HCT116 (cell line): ENCODE measurements around the gene EIF2D.

Experiments
- CTCF ChIP-seq, 3 experiments: fragments of 200-600 bp in 1 of 3; sonication (generic) in 1 of 3; IDR thresholded peaks in 2 of 3; conservative IDR thresholded peaks in 1 of 3; 2 replicates each; pipeline ENCODE4 v1.5.1; 2012 to 2017; ENCODE audit warnings: low read depth in 2 of 3, low read length in 2 of 3, antibody characterized with exemption in 1 of 3, borderline replicate concordance in 1 of 3, control low read depth in 1 of 3, mild to moderate bottlenecking in 1 of 3, mixed read lengths in 1 of 3, mixed run types in 1 of 3, moderate library complexity in 1 of 3; ENCODE audit not compliant: insufficient read depth in 1 of 3
- ELF1 ChIP-seq: IDR thresholded peaks from 2 replicates; pipeline ENCODE4 v1.6.1; 2012; ENCODE audit warnings: low read depth, borderline replicate concordance
- EZH2 ChIP-seq: fragments of 200-600 bp; sonication (generic); IDR thresholded peaks from 2 replicates; pipeline ENCODE4 v1.6.1; 2017; ENCODE audit warnings: antibody characterized with exemption, mixed run types
- EZH2phosphoT487 ChIP-seq: fragments of 200-600 bp; IDR thresholded peaks from 2 replicates; pipeline ENCODE4 v1.6.1; 2018; ENCODE audit warnings: antibody characterized with exemption, borderline replicate concordance
- POLR2A ChIP-seq: IDR thresholded peaks from 2 replicates; pipeline ENCODE4 v1.7.0; 2011; ENCODE audit warnings: borderline replicate concordance; ENCODE audit not compliant: insufficient read depth, insufficient read length; ENCODE audit errors: extremely low read depth

DNA sequence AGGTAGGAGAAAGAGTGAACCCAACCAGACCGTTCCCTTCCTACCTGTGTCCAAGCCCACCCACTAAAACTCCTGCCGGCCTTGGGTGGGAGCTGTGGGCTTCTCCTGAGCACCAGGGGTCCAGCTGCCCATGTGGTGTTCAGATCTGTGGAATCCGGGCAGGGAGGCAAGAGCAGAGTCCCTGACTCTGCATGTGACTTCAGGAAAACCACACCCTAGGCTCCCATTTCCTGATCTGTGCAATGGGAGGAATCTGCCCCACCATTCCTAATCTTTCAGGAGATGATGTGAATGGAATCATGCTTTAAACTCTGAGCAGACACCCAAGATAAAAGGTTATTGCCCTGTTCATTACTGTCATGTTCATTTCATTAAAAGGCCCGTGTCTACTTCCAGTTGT is 27.6 kb downstream of the EIF2D start:
- TF ChIP-seq POLR2A = no peak
- no peak for TF ChIP-seq CTCF (IDR thresholded peaks at IDR 0.05 in 2 of 3, conservative IDR thresholded peaks at IDR 0.05 in 1 of 3; ENCODE audit: borderline replicate concordance in 1 of 3, insufficient read depth in 1 of 3, low read depth in 2 of 3, low read length in 2 of 3)
- no peak for TF ChIP-seq ELF1
- no peak for TF ChIP-seq EZH2
- no peak for TF ChIP-seq EZH2phosphoT487
